ENCODE measurements around the gene CCR5AS.

CCR5AS gene

GRCh38 chr3:46429671-46430070 is 22.8 kb upstream of the CCR5AS start:
- no peak overlapping the region for H4K5ac ChIP-seq (ENCODE audit: insufficient read length, low read depth, low read length)
- no peak overlapping the region for H4K91ac ChIP-seq (replicated peaks; ENCODE audit: insufficient read length, low read length)
- no peaks in the 10 kb centered on the region; the same call in 1 of the 2 replicates for H3K79me1 ChIP-seq (ENCODE audit: low read depth, low read length)
- no peak overlapping the region for H2BK120ac ChIP-seq (replicated peaks; ENCODE audit: low read depth, low read length)
- no peak overlapping the region for H2BK12ac ChIP-seq (ENCODE audit: low read depth, low read length)
- H2BK20ac ChIP-seq (ENCODE audit: low read length): no peak overlapping the region
- no peaks in the 10 kb centered on the region for H3K36me3 ChIP-seq (ENCODE audit: control insufficient read depth in 2 of 4, insufficient read depth in 4 of 4, low read length in 3 of 4)
- no peak overlapping the region for H3K27ac ChIP-seq (ENCODE audit: low read depth, low read length)
- H4K8ac ChIP-seq (ENCODE audit: extremely low read depth, insufficient read depth, low read length): no peak overlapping the region
- no peak overlapping the region for H3K56ac ChIP-seq (replicated peaks; ENCODE audit: insufficient read length, low read depth, low read length)
- no peaks in the 10 kb centered on the region for H3K23me2 ChIP-seq (ENCODE audit: low read depth, low read length)
- no peaks in the 10 kb centered on the region for H3K79me2 ChIP-seq (ENCODE audit: control insufficient read depth in 1 of 2, insufficient read depth in 2 of 2, low read length in 2 of 2)
- peaks cover 0 to 4% (median 0%) of the 10 kb centered on the region in 4 experiments; a peak in 1 of 7 replicates for H3K4me1 ChIP-seq (replicated peaks in 1 of 4; ENCODE audit: control insufficient read depth in 3 of 4, insufficient read depth in 4 of 4, low read length in 3 of 4)
- H3K9me3 ChIP-seq (ENCODE audit: insufficient read depth in 2 of 2, low read depth in 1 of 2, low read length in 1 of 2): peaks cover 5% of the 10 kb centered on the region in 2 experiments; a peak in 3 of 4 replicates
- no peak overlapping the region for H2BK15ac ChIP-seq (ENCODE audit: low read length)
- H3K27me3 ChIP-seq (replicated peaks in 1 of 4; ENCODE audit: control insufficient read depth in 3 of 4, extremely low read depth in 1 of 4, insufficient read depth in 3 of 4, low read length in 3 of 4): no peaks in the 10 kb centered on the region
- FAIRE-seq: no peak
- H3K14ac ChIP-seq (ENCODE audit: insufficient read length): no peak overlapping the region
- no peak for DNase-seq (ENCODE audit: low read depth in 1 of 2, low spot score in 2 of 2)
- H3K4ac ChIP-seq (replicated peaks; ENCODE audit: insufficient read length, low read depth, low read length): no peak overlapping the region
- H2AFZ ChIP-seq (ENCODE audit: low read length): no peak overlapping the region
- no peak overlapping the region for H3K18ac ChIP-seq (ENCODE audit: extremely low read depth, low read length)
- WGBS, 2 experiments (ENCODE audit: extremely low coverage in 1 of 2, insufficient coverage in 1 of 2, insufficient read length in 1 of 2, insufficient replicate concordance in 2 of 2, low coverage in 1 of 2, low lambda C conversion rate in 2 of 2, missing lambda C conversion rate in 1 of 2): 91% methylated on average over 5 of the region's 5 CpGs; no CpG with 5 or more reads in 1 of the 2 experiments
- no peak overlapping the region for H3K9ac ChIP-seq (replicated peaks in 1 of 4; ENCODE audit: extremely low read depth in 1 of 4, low read depth in 3 of 4, low read length in 3 of 4)
- H3K4me2 ChIP-seq (ENCODE audit: insufficient read depth in 1 of 2, low read depth in 2 of 2, low read length in 2 of 2): no peak overlapping the region
- CTCF ChIA-PET (ENCODE audit: partially characterized antibody): interaction anchor here (0.8 to 4.6 kb wide), 12 partner anchors 10 to 461 kb away, joined by 3 to 31 read pairs (median 4); partner anchors contain the start of genes CCR5AS and CCRL2
- no peak overlapping the region for H2BK5ac ChIP-seq (ENCODE audit: low read depth, low read length)
- H2AK5ac ChIP-seq (ENCODE audit: low read depth, low read length): no peak overlapping the region
- no peak overlapping the region for H3K4me3 ChIP-seq (ENCODE audit: extremely low read depth in 1 of 4, insufficient read depth in 2 of 4, low read depth in 3 of 4, low read length in 4 of 4)
- H4K20me1 ChIP-seq (replicated peaks in 1 of 2; ENCODE audit: control insufficient read depth in 1 of 2, insufficient read depth in 2 of 2, low read length in 2 of 2): no peaks in the 10 kb centered on the region
- POLR2A ChIA-PET (ENCODE audit: partially characterized antibody): no interaction called here
- no peak overlapping the region for H3K23ac ChIP-seq (ENCODE audit: insufficient read length)
- TF ChIP-seq ATF2 (IDR thresholded peaks at IDR 0.05; ENCODE audit: low read length) (no peak), POU5F1 (IDR thresholded peaks at IDR 0.05; ENCODE audit: low read depth, low read length) (no peak), USF2 (IDR thresholded peaks at IDR 0.05; ENCODE audit: low read length) (no peak), MAFK (IDR thresholded peaks at IDR 0.05; ENCODE audit: low read depth, low read length) (no peak), JUND (IDR thresholded peaks at IDR 0.05; ENCODE audit: low read length) (no peak), TBP (IDR thresholded peaks at IDR 0.05; ENCODE audit: low read depth, low read length) (no peak), SIN3A (conservative IDR thresholded peaks at IDR 0.05 in 1 of 2, IDR thresholded peaks at IDR 0.05 in 1 of 2; ENCODE audit: low read depth in 1 of 2, low read length in 2 of 2) (no peak), CTCF (IDR thresholded peaks at IDR 0.05; ENCODE audit: control extremely low read depth in 1 of 3, insufficient read depth in 1 of 3, low read depth in 1 of 3, low read length in 3 of 3) (no peak)
